Activated CD4-positive, alpha-beta memory T cell treated with anti-CD3 and anti-CD28 coated beads, Interleukin-2, amount 10 ng/mL, durations not matched to agents 7 days and 5 days (primary cell): Measurements from ENCODE around the gene TNFRSF1B. TPM values are rescaled to one million over a fixed set of nuclear protein-coding genes. Genes with fewer than 3 reads are reported as not detected.

Source experiments
- CTCF ChIA-PET: fragments of 350-600 bp; sonication (Branson Sonifier 250); formaldehyde crosslinking; loops from one replicate; lab custom pipeline; 2021; ENCODE audit warnings: antibody characterized with exemption, inconsistent platforms; lab: Charles Lee
- POLR2A ChIA-PET: fragments of 350-600 bp; sonication (Branson Sonifier 250); formaldehyde crosslinking; loops from one replicate; lab custom pipeline; 2021; ENCODE audit warnings: antibody characterized with exemption; lab: Charles Lee
- DNase-seq: peaks from one replicate; pipeline ENCODE4 v3.0.0-alpha.2; 2020
- H3K27ac Mint-ChIP-seq: one replicate; pipeline ENCODE4 v1.8.0; 2021; ENCODE audit warnings: mild to moderate bottlenecking, mixed read lengths
- H3K27me3 Mint-ChIP-seq: one replicate; pipeline ENCODE4 v1.8.0; 2021; ENCODE audit warnings: mixed read lengths
- H3K36me3 Mint-ChIP-seq: one replicate; pipeline ENCODE4 v1.8.0; 2021; ENCODE audit warnings: low read depth, mixed read lengths
- H3K4me1 Mint-ChIP-seq: one replicate; pipeline ENCODE4 v1.8.0; 2021; ENCODE audit warnings: mixed read lengths
- H3K4me3 Mint-ChIP-seq: one replicate; pipeline ENCODE4 v1.8.0; 2021; ENCODE audit warnings: mild to moderate bottlenecking, mixed read lengths
- H3K9me3 Mint-ChIP-seq: one replicate; pipeline ENCODE4 v1.8.0; 2021; ENCODE audit warnings: mixed read lengths
- total RNA-seq, 2 experiments: library from RNA; stranded (reverse); gene quantifications; one replicate each; pipeline ENCODE4 v1.2.3, GENCODE V29; 2021

TNFRSF1B gene
- total RNA-seq, 2 experiments from 2014 or later: 434 to 447 TPM

GRCh38 chr1:12249181-12249580 is 82.4 kb downstream of the TNFRSF1B start:
- no peaks in the 10 kb centered on the region for H3K27me3 Mint-ChIP-seq
- POLR2A ChIA-PET: no interaction called here
- no peak for DNase-seq
- H3K9me3 Mint-ChIP-seq: no peaks in the 10 kb centered on the region
- no peak overlapping the region for H3K4me3 Mint-ChIP-seq
- no peaks in the 10 kb centered on the region for H3K4me1 Mint-ChIP-seq
- H3K36me3 Mint-ChIP-seq: peaks cover 44% of the 10 kb centered on the region
- H3K27ac Mint-ChIP-seq: no peak overlapping the region
- CTCF ChIA-PET: no interaction called here

GRCh38 chr1:12249748-12250147 is 83.0 kb downstream of the TNFRSF1B start:
- H3K9me3 Mint-ChIP-seq: no peaks in the 10 kb centered on the region
- no peaks in the 10 kb centered on the region for H3K4me1 Mint-ChIP-seq
- ChIA-PET POLR2A (no interaction called here), CTCF (no interaction called here)
- H3K36me3 Mint-ChIP-seq: peaks cover 39% of the 10 kb centered on the region
- H3K4me3 Mint-ChIP-seq: no peak overlapping the region
- H3K27ac Mint-ChIP-seq: no peak overlapping the region
- no peaks in the 10 kb centered on the region for H3K27me3 Mint-ChIP-seq
- no peak for DNase-seq

DNA sequence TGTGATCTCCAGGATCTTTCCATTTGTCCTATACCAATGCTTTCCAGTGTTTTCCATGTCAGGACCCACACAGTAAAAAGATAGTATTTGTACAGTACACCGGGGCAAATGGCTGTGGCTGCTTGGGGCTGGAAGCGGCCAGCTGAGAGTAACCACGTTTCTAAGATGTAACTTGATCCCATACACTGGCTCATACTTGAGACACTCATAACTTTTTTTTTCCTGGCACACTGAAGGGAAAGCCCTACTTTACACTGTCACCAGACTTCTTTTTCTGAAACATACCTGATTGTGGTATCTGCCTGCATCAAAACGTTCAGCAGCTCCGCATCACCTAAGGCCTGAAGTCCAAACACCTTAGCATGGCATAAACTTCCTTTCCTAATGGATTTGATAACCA is 84.7 kb downstream of the TNFRSF1B start:
- H3K27me3 Mint-ChIP-seq: no peaks in the 10 kb centered on the region
- DNase-seq: no peak
- no peaks in the 10 kb centered on the region for H3K4me1 Mint-ChIP-seq
- no peak overlapping the region for H3K27ac Mint-ChIP-seq
- ChIA-PET CTCF (no interaction called here), POLR2A (no interaction called here)
- no peaks in the 10 kb centered on the region for H3K9me3 Mint-ChIP-seq
- H3K4me3 Mint-ChIP-seq: no peak overlapping the region
- peaks cover 32% of the 10 kb centered on the region for H3K36me3 Mint-ChIP-seq

- ChIA-PET CTCF (interaction anchor here (1.3 kb wide), 1 partner anchor 9 kb away, joined by 3 read pairs; no protein-coding TSS in a partner anchor), POLR2A (no interaction called here)
- DNase-seq: no peak
Observed at GRCh38 chr1:12255913-12256312, 89.1 kb downstream of the TNFRSF1B start.

DNA sequence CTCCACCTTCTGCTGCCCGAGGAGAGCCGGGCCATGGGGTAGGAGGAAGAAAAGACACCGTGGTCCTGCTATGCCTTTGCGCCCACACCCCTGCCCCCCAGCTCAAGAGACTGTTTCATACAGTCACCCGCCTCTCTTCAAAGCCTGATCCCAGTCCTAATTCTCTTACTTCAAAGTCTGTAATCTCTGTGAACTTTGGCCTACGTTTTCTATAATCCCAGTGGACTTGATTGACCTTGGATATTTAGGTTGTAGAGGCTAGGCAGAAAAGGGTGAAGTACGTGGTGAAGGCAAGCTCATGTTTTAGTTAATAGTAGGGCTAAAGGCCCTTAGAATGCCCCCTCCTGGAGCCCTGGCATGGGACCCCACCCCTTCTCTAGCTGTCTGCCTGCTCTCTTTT is 91.5 kb downstream of the TNFRSF1B start:
- CTCF ChIA-PET: interaction anchor here (0.7 kb wide), 1 partner anchor 17 kb away, joined by 3 read pairs; no protein-coding TSS in a partner anchor

More at GRCh38 chr1:12255913-12256312, 89.1 kb downstream of the TNFRSF1B start:
- Mint-ChIP-seq H3K4me1 (no peaks in the 10 kb centered on the region), H3K9me3 (no peaks in the 10 kb centered on the region), H3K27ac (no peak overlapping the region), H3K4me3 (no peak overlapping the region), H3K36me3 (peaks cover 37% of the 10 kb centered on the region), H3K27me3 (no peaks in the 10 kb centered on the region)

More for the DNA sequence above, 91.5 kb downstream of the TNFRSF1B start:
- Mint-ChIP-seq H3K27ac (no peak overlapping the region), H3K4me3 (no peak overlapping the region), H3K9me3 (no peaks in the 10 kb centered on the region), H3K27me3 (no peaks in the 10 kb centered on the region), H3K4me1 (no peaks in the 10 kb centered on the region), H3K36me3 (peaks cover 46% of the 10 kb centered on the region)
- POLR2A ChIA-PET: interaction anchor here (1.0 kb wide), 1 partner anchor 28 kb away, joined by 3 read pairs; the partner anchor contains the start of gene VPS13D
- DNase-seq: no peak

Other genes starting within 250 kb of the TNFRSF1B start
- 10 to 100 TPM; 41.5 to 41.9 TPM for gene KIAA2013, start 240.6 kb upstream of the TNFRSF1B start, total RNA-seq
- 10 to 100 TPM; 15.7 to 16.5 TPM for gene PLOD1, start 232.3 kb upstream of the TNFRSF1B start, total RNA-seq
- gene MFN2, start 186.5 kb upstream of the TNFRSF1B start, total RNA-seq: 10 to 100 TPM; 51.4 to 52.1 TPM
- gene MIIP, start 147.5 kb upstream of the TNFRSF1B start, total RNA-seq: 10 to 100 TPM; 98.3 to 98.6 TPM
- gene TNFRSF8, start 103.7 kb upstream of the TNFRSF1B start, total RNA-seq: 10 to 100 TPM; 32.9 to 34.3 TPM
- gene VPS13D, start 63.0 kb downstream of the TNFRSF1B start, total RNA-seq: 10 to 100 TPM; 28.1 to 31.4 TPM